ENCODE data around the gene RER1. TPM values are rescaled to one million over a fixed set of nuclear protein-coding genes. Genes with fewer than 3 reads are reported as not detected.

RER1 gene
- total RNA-seq, 4 donors from 2014 or later = 73.5 to 101 (median 83.7) TPM

- TF ChIP-seq POLR2A (IDR thresholded peaks at IDR 0.05) = no peak
- TF ChIP-seq, protein P1, sequence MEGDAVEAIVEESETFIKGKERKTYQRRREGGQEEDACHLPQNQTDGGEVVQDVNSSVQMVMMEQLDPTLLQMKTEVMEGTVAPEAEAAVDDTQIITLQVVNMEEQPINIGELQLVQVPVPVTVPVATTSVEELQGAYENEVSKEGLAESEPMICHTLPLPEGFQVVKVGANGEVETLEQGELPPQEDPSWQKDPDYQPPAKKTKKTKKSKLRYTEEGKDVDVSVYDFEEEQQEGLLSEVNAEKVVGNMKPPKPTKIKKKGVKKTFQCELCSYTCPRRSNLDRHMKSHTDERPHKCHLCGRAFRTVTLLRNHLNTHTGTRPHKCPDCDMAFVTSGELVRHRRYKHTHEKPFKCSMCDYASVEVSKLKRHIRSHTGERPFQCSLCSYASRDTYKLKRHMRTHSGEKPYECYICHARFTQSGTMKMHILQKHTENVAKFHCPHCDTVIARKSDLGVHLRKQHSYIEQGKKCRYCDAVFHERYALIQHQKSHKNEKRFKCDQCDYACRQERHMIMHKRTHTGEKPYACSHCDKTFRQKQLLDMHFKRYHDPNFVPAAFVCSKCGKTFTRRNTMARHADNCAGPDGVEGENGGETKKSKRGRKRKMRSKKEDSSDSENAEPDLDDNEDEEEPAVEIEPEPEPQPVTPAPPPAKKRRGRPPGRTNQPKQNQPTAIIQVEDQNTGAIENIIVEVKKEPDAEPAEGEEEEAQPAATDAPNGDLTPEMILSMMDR (IDR thresholded peaks at IDR 0.05) = no peak
- H3K36me3 ChIP-seq = peaks cover 4 to 5% of the 10 kb centered on the region in 2 donors
- H3K27ac ChIP-seq = peak overlapping the region in 1 of 3 donors; percentile 32
- DNase-seq = no peak
- intact Hi-C loops (cut with DNase I) = no loop called here
- peak overlapping the region; percentile 16 to 85 (median 64) for H3K4me3 ChIP-seq (replicated peaks in 1 of 3)
- 3 to 11% methylated on average over 12 to 18 of the region's 38 CpGs for WGBS, 2 donors
- H3K9me3 ChIP-seq = no peaks in the 10 kb centered on the region
- H3K27me3 ChIP-seq = no peaks in the 10 kb centered on the region
- H3K4me1 ChIP-seq = peaks cover 18 to 34% of the 10 kb centered on the region in 2 donors
Measured at GRCh38 chr1:2411801-2412394, 20.3 kb downstream of the RER1 start.

DNA sequence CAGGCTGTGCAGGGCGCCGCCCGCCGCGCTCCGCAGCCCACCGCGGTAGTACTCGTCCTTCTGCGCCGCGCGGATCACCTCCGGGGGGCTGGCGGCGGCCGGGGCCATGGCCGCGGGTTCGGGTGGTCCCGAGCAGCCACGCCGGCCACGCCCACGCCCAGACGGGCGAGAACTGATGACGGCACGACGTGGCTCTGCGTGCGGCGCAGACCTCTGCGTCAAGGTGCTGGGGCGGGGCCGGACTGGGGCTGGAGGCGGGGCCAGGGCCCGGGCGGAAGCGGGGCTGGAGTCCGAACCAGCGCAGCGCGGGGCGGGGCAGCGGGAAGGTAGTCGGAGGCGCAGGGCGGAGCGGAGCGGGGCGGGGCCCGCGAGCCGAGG lies 20.7 kb downstream of the RER1 start, which contains the start of gene PEX10:
TSS of gene PEX10 (minus strand) at position 170 of the 378 bp plus-strand sequence. CDS start at position 108, 62 bp downstream.
- Histone ChIP-seq H3K9me3 (no peaks in the 10 kb centered on the region), H3K4me3 (replicated peaks in 1 of 3) (peak within 1 kb of the TSS; percentile 16 to 85 (median 64)), H3K36me3 (peaks cover under 1 to 4% of the 10 kb centered on the region in 2 donors), H3K4me1 (peaks cover 18 to 34% of the 10 kb centered on the region in 2 donors), H3K27ac (peak within 1 kb of the TSS; percentile 33 to 67 (median 57)), H3K27me3 (no peaks in the 10 kb centered on the region)
- 2% methylated on average over 30 of the region's 55 CpGs; no CpG with 5 or more reads in 1 of the 2 donors for WGBS, 2 donors
- intact Hi-C loops (cut with DNase I) = no loop called here
- DNase-seq = peak; percentile 98
- TF ChIP-seq POLR2A (IDR thresholded peaks at IDR 0.05) = peak in 1 of 2 donors; percentile 58
- TF ChIP-seq, protein P1 (IDR thresholded peaks at IDR 0.05) = peak in 1 of 6 experiments; percentile 22

DNA sequence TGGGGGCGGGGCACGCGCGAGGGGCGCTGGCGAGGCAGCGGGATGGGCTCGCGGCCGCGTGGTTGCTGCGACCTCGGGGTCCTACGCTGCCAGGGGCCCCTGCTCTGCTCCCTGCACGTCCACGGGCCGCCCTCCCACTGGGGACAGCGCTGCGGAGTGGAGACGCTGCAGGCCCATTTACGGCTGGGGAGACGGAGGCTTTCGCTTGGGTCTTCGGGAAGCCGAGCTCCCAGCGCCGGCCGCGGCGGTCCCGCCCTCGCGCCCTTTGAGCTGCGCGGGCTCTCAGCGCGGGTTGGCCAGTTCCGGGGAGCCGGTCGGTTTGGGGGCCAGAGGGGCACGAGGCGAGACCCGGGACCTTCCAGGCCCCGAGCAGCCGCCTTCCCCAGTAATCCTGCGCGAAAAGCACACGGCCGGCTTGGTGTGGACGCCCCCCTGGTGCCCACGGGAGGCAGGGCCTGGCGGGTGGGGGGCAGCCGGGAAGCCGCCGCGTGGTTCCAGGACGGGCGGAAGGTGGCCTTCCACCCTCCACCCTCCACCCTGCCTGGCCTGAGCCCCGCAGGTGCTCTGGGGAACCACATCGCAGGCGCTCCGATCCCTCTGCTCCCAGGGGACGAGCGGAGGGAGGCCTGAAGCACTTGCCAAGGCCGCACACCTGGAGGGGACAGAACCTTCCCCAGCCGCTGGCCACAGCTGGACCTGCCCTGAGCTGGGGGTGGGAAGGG lies 21.3 kb downstream of the RER1 start:
- no peaks in the 10 kb centered on the region for H3K27me3 ChIP-seq
- DNase-seq = peak; percentile 26 to 29
- no CpG with 5 or more reads among the region's 66 CpGs for WGBS, 2 donors
- H3K4me1 ChIP-seq = peaks cover 18 to 34% of the 10 kb centered on the region in 2 donors
- H3K4me3 ChIP-seq (replicated peaks in 1 of 3) = peak overlapping the region; percentile 16 to 85 (median 18)
- H3K27ac ChIP-seq = peak overlapping the region; percentile 33 to 67 (median 57)
- intact Hi-C loops (cut with DNase I) = no loop called here
- H3K9me3 ChIP-seq = no peaks in the 10 kb centered on the region
- peaks cover 0 to 4% of the 10 kb centered on the region in 2 donors for H3K36me3 ChIP-seq
- no peak for TF ChIP-seq POLR2A (IDR thresholded peaks at IDR 0.05)
- TF ChIP-seq, protein P1 (IDR thresholded peaks at IDR 0.05) = no peak

- H3K9me3 ChIP-seq = no peaks in the 10 kb centered on the region
- 38 to 58% methylated on average over 6 to 14 of the region's 28 CpGs for WGBS, 2 donors
- peak in 1 of 2 donors; percentile 29 for DNase-seq
- peaks cover 18 to 39% of the 10 kb centered on the region in 2 donors for H3K4me1 ChIP-seq
- peak overlapping the region in 1 of 3 donors; percentile 85 for H3K4me3 ChIP-seq (replicated peaks in 1 of 3)
- H3K36me3 ChIP-seq = no peaks in the 10 kb centered on the region
- no peak for TF ChIP-seq POLR2A (IDR thresholded peaks at IDR 0.05)
- TF ChIP-seq, protein P1 (IDR thresholded peaks at IDR 0.05) = no peak
- intact Hi-C loops (cut with DNase I) = loop anchor here (2.0 kb wide), 1 partner anchor 133 kb away; no protein-coding TSS in a partner anchor
- H3K27me3 ChIP-seq = no peaks in the 10 kb centered on the region
- H3K27ac ChIP-seq = peak overlapping the region in 1 of 3 donors; percentile 57
Measured at GRCh38 chr1:2413495-2414296, 22.1 kb downstream of the RER1 start.
